ENCODE results near the gene SLC44A3.

SLC44A3 gene

GRCh38 chr1:94819945-94820746 lies at the start of gene SLC44A3:
TSS of gene SLC44A3 (plus strand) at chr1:94820357. CDS start at chr1:94820452, 95 bp downstream.
- DNase-seq (ENCODE audit: low spot score), result peak; percentile 25

- no peak for DNase-seq (ENCODE audit: low spot score)
These were observed 47.9 kb upstream of the SLC44A3 start for GRCh38 chr1:94772230-94772641.

- no peak for DNase-seq (ENCODE audit: low spot score)
These were observed 47.3 kb upstream of the SLC44A3 start for GRCh38 chr1:94772845-94773244.

- DNase-seq (ENCODE audit: low spot score), result no peak
These were observed 46.8 kb upstream of the SLC44A3 start for GRCh38 chr1:94773296-94773809.

- peak; percentile 7 for DNase-seq (ENCODE audit: low spot score)
These were observed 46.2 kb upstream of the SLC44A3 start for GRCh38 chr1:94773931-94774422.

DNA sequence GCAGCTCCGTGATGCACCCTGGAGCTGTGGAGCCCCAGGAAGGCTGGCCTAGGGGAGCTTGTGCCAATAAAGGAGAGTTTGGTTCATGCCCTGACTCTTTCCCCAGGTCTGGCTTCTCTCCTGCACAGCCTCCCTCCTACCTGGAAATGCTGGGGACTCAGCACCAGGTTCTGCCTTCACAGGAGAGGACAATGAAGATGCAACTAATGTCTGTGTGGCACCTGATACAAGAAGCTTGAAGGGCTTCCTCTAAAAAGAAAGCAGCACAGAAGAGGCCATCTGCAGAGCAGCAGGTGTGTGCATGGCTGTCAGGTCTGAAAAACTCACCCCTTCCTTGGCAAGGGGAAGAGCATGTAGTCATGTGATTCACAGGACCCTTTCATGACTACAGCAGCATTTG lies 43.7 kb upstream of the SLC44A3 start:
- DNase-seq (ENCODE audit: low spot score), result no peak

- no peak for DNase-seq (ENCODE audit: low spot score)
These were observed 42.9 kb upstream of the SLC44A3 start for GRCh38 chr1:94777281-94777680.

DNA sequence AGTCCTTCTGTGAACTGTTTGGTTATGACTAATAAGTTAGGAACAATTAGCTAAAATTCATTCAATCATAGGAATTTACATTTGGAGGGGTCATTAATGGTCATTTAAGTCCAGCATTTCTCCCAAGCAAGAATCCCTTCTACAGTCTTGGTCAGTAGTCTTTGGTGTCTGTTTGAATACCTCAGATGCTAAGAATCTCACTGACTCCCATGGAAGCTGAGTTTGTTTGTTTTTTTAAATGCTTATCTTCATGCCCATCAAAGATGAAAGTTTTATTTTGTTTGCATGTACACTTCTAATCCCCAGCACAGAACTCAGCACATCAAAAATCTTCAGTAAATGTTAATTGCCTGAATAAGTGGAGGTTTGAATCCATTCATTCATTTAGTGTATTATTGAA lies 41.3 kb upstream of the SLC44A3 start:
- no peak for DNase-seq (ENCODE audit: low spot score)

GRCh38 chr1:94783342-94784189 lies 36.6 kb upstream of the SLC44A3 start:
- no peak for DNase-seq (ENCODE audit: low spot score)

- DNase-seq (ENCODE audit: low spot score), result no peak
These were observed 36.0 kb upstream of the SLC44A3 start for GRCh38 chr1:94784190-94784515.

DNA sequence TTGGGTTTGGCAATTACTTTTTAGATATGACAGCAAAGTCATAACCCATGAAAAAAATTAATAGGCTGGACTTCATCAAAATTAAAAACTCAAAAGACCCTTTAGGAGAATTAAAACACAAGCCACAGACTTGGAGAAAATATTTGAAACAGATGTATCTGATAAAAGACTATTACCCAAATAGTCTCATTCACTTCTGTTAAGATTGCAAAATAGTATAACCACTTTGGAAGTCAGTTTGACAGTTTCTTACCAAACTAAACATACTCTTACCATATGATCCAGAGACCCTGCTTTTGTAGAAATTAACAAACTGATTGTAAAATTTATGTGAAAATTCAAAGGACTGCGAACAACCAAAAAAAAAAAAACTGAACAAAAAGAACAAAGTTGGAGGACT lies 32.5 kb upstream of the SLC44A3 start:
- DNase-seq (ENCODE audit: low spot score), result no peak

DNA sequence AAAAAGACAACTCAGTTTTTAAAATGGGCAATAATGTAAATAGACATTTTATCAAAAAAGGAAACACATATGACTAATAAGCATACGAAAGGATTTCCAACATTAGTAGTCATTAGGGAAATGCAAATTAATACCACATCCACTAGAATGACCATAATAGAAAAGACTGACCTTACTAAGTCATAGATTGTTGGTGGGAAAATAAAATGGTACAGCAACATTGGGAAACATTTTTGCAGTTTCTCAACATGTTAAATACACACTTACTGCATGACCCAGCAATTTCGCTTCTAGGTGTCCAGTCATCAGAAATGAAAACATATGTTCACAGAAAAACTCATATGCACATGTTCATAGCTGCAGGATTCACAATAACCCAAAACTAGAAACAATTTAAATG lies 29.9 kb upstream of the SLC44A3 start:
- no peak for DNase-seq (ENCODE audit: low spot score)

DNA sequence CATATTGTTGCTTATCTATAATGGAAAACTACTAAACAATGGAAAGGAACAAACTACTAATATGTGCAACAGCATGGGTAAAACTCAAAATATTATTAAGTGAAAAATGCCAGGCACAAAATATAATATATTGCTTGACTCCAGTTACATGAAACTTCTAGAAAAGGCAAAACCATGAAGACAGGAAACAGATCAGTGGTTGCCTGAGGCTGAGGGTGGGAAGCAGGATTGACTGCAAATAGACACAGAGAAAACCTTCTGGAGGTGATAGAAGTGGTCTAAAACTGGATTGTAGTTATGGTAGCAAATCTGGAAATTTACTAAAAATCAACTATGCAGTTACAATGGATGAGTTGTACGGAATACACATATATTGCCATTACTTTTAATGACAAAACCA lies 29.5 kb upstream of the SLC44A3 start:
- no peak for DNase-seq (ENCODE audit: low spot score)

DNA sequence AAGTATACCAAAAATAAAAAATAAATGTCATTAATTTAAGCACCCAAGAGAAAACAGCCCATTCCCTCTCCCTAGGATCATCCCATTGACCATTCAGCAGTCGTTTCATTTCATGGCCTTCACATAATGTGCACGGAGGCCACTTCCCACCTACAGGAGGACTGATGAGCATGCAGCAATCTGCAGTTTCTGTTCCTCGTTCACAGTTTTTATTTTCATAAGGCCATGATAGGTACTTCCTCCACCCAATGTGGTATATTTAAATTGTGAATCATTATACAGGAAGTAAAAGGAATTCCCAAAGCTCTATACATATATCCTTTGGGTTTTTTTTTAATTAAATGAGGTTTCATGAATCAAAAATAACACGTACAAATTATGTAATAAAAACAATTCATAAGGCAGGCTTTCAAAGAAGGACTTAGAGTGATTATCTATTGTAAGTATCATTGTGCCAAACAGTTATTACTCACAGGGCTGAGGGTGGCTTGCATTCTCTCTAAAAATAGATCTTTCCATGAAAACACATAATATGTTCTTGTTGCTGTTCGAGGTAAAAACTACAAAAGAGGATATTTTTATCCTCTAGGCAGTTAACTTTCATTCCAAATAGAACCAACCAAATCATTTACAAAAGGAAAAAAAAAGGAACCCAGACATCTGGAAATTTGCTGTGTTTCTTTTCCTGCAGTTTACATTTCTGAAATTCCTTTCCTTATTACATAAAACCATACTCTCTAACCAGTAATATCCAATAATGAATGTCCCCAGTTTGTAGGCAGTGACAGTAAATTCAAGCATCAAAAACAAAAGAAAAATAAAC lies 27.5 kb upstream of the SLC44A3 start:
- DNase-seq (ENCODE audit: low spot score), result no peak

- DNase-seq (ENCODE audit: low spot score), result no peak
These were observed 26.9 kb upstream of the SLC44A3 start for GRCh38 chr1:94793296-94793656.

DNA sequence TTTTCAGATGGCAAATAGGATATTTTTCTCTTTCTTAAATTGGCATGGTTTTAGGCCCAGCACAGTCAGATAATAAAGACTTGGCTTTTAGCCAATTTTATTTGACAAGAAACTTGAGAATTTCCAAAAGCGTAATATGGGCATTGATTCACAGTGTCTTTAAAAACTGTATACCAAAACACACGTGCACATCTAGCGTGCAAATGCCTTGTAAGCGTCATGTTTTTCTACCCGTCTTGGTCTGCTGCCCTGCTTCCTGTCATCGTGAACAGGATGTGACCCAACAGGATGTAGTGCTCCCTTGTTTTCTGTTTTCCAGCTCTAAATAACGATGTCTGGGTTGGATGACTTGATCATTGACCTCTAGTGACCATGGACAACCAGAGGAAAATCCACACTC lies 24.7 kb upstream of the SLC44A3 start:
- no peak for DNase-seq (ENCODE audit: low spot score)

DNA sequence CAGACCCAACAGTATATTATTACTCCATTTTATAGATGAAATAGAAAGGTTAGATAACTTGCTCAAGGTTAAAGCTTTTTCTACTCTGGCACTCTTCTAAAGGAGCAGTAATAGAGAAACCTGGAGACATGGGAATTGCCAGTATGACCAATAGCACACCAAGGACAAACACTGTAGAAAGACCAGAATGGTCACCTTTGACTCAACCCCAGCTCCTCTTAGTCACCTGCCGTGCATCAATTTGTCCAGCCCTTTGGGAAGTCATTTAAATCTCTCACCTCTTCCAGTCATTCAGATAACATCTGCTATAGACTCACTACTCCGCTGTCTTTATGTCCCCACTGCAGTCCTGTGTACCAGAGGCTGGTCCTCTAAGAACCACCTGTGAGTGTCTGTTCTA lies 23.9 kb upstream of the SLC44A3 start:
- no peak for DNase-seq (ENCODE audit: low spot score)

- no peak for DNase-seq (ENCODE audit: low spot score)
These were observed 22.9 kb upstream of the SLC44A3 start for GRCh38 chr1:94797291-94797690.

DNA sequence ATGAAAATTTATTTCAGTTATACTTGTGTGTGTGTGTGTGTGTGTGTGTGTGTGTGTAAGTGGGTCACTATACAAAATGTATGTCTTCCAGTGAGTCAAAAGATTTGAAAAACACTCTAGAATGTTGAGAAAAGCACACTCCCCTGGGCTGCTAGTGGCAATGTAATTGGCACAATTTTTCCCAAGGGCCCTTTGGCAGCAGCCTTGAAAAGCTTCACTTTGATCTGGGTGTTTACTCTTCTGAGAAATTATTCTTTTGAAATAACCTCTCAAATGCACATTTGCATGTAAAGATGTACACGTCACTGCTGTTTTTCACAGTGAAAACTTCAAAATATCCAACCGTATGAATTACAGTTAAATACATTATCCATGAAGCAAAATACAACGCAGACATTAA lies 22.1 kb upstream of the SLC44A3 start:
- no peak for DNase-seq (ENCODE audit: low spot score)

DNA sequence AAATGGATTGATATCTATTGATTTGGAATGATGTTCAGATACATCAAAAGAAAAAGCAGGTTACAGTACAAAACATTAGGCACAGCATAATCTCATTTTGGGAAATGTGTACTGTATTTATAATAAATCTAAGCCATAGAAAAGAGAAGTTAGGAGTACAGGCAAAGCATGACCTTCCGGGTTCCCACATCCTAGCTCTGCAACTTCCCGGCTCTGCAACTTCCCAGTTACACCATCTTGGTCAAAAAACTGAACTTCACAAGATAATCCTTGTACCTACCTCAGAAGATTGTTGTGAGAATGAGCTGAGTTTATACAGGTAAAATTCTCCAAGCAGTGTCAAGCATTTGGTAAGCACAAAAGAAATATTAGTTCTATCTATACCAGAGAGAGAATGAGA lies 21.7 kb upstream of the SLC44A3 start:
- DNase-seq (ENCODE audit: low spot score), result no peak

DNA sequence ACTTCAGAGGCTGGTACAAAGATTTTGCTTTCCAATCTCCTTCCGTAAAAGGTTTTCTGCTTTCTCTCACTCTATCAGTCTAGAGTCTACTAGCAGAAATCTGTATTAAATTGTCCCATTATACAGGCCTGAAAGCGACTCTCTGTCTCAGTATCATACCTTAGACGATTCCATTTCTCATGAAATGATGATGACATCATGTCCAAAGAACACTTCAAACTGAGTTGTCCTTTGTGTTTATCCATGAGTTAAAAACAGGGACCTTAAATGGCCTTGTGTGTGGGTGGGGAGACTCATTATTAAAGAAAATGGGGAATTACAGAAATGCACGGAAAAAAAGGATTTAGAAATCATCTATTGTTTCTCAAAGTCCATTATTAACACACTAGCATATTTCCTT lies 21.0 kb upstream of the SLC44A3 start:
- no peak for DNase-seq (ENCODE audit: low spot score)

DNA sequence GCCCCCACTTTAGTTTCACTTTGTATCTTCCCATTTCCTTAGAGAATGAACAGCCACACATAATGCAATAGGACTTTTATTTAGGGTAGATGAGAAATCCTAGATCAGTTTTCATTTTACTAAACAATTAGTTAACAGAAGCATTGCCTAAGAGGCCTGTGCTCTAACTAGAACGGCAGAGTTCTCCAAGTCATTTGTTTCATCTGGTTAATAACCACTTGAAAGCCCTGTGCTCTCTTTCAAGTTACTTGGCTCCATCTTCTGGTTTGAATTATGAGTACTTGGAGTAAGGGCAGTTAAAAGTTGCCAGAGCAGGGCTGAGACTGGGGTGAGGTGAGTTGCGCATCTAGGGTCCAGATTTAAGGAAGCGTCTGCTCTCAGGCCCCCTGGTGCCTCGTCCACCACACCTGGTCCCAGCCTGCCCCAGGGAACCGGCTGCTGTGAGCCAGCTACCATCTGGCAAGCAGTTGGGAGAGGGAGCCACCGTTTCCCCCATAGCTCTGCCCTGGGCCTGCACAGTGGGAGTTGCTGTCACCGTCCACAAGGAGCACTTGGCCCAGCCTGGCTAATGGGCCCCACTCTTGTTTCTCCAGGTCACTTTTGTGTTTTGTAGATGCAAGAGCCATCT lies 18.1 kb upstream of the SLC44A3 start:
- no peak for DNase-seq (ENCODE audit: low spot score)

All from HuH-7.5 (cell line).